Neuronal stem cell (in vitro differentiated cells): Measurements from ENCODE around the gene DLL3.

Experiments
- DNase-seq: peaks from one replicate; pipeline ENCODE4 v3.0.0-alpha.2; 2013; ENCODE audit warnings: low spot score
- H2AFZ ChIP-seq: one replicate; pipeline ENCODE4 v1.6.1; 2013; ENCODE audit warnings: mild to moderate bottlenecking, low read length, inconsistent platforms
- H2AK5ac ChIP-seq: 2 replicates; pipeline ENCODE4 v1.6.1; 2013; ENCODE audit warnings: low read depth, mild to moderate bottlenecking, inconsistent platforms, low read length, moderate library complexity, mixed read lengths
- H2BK120ac ChIP-seq: 2 replicates; pipeline ENCODE4 v1.6.1; 2013; ENCODE audit warnings: low read depth, mild to moderate bottlenecking, inconsistent platforms, low read length, moderate library complexity, mixed read lengths
- H2BK12ac ChIP-seq: one replicate; pipeline ENCODE4 v1.6.1; 2013; ENCODE audit warnings: low read length, inconsistent platforms
- H2BK15ac ChIP-seq: 2 replicates; pipeline ENCODE4 v1.6.1; 2013; ENCODE audit warnings: mild to moderate bottlenecking, low read length, inconsistent platforms, mixed read lengths
- H2BK5ac ChIP-seq: one replicate; pipeline ENCODE4 v1.6.1; 2013; ENCODE audit warnings: inconsistent platforms, mild to moderate bottlenecking, low read length, moderate library complexity
- H3K14ac ChIP-seq: one replicate; pipeline ENCODE4 v1.6.1; 2013; ENCODE audit warnings: low read length, inconsistent platforms
- H3K18ac ChIP-seq: 2 replicates; pipeline ENCODE4 v1.6.1; 2013; ENCODE audit warnings: low read length, inconsistent platforms
- H3K23ac ChIP-seq: 2 replicates; pipeline ENCODE4 v1.6.1; 2013; ENCODE audit warnings: low read depth, mild to moderate bottlenecking, mixed read lengths, low read length, inconsistent platforms; ENCODE audit not compliant: poor library complexity
- H3K27ac ChIP-seq: replicated peaks from 3 replicates; pipeline ENCODE4 v1.5.1; 2013; ENCODE audit warnings: low read length, inconsistent platforms
- H3K27me3 ChIP-seq, 3 experiments: 2 replicates each; pipeline ENCODE4 v1.6.1; 2013; ENCODE audit warnings: low read length in 3 of 3, mild to moderate bottlenecking in 2 of 3, inconsistent platforms in 1 of 3, low read depth in 1 of 3, mixed read lengths in 1 of 3, moderate library complexity in 1 of 3; ENCODE audit not compliant: control insufficient read depth in 3 of 3, insufficient read depth in 3 of 3
- H3K36me3 ChIP-seq, 2 donors: replicated peaks in 1 of 2; 2 replicates each; pipeline ENCODE4 v1.6.1; 2013; ENCODE audit warnings: low read length in 2 of 2; ENCODE audit not compliant: control insufficient read depth in 2 of 2, insufficient read depth in 2 of 2
- H3K4ac ChIP-seq: 2 replicates; pipeline ENCODE4 v1.6.1; 2013; ENCODE audit warnings: inconsistent platforms, mild to moderate bottlenecking, low read length, moderate library complexity
- H3K4me1 ChIP-seq, 2 donors: 1 replicate in 1 of 2; 2 replicates in 1 of 2; pipeline ENCODE4 v1.6.1; 2013; ENCODE audit warnings: low read length in 2 of 2, low read depth in 1 of 2; ENCODE audit not compliant: control insufficient read depth in 2 of 2, insufficient read depth in 1 of 2
- H3K4me2 ChIP-seq: one replicate; pipeline ENCODE4 v1.6.1; 2013; ENCODE audit warnings: mild to moderate bottlenecking, low read length, inconsistent platforms; ENCODE audit not compliant: insufficient read depth, poor library complexity, severe bottlenecking
- H3K4me3 ChIP-seq, 2 donors: 2 replicates each; pipeline ENCODE4 v1.5.1; 2013; ENCODE audit warnings: low read length in 2 of 2, mild to moderate bottlenecking in 2 of 2, inconsistent platforms in 1 of 2, moderate library complexity in 1 of 2
- H3K79me1 ChIP-seq: one replicate; pipeline ENCODE4 v1.6.1; 2013; ENCODE audit warnings: low read depth, mild to moderate bottlenecking, inconsistent platforms, low read length, moderate library complexity
- H3K9ac ChIP-seq: one replicate; pipeline ENCODE4 v1.6.1; 2013; ENCODE audit warnings: mild to moderate bottlenecking, low read depth, low read length, inconsistent platforms; ENCODE audit not compliant: poor library complexity
- H3K9me3 ChIP-seq, 2 donors: replicated peaks in 1 of 2; 2 replicates each; pipeline versions ENCODE3 to v1.6.1; 2013; ENCODE audit warnings: low read length in 2 of 2, mild to moderate bottlenecking in 2 of 2, inconsistent platforms in 1 of 2, low read depth in 1 of 2, mixed read lengths in 1 of 2, moderate library complexity in 1 of 2; ENCODE audit not compliant: control insufficient read depth in 2 of 2, insufficient read depth in 1 of 2
- H4K8ac ChIP-seq: one replicate; pipeline ENCODE4 v1.6.1; 2013; ENCODE audit warnings: low read depth, mild to moderate bottlenecking, inconsistent platforms, low read length, moderate library complexity
- H4K91ac ChIP-seq: one replicate; pipeline ENCODE4 v1.6.1; 2013; ENCODE audit warnings: low read length, low read depth, mild to moderate bottlenecking, inconsistent platforms; ENCODE audit not compliant: poor library complexity
- WGBS, 2 donors: extraction: QIAGEN DNeasy Blood & Tissue Kit; methylation state at CpG; one replicate each; pipeline ENCODE4 v1.1.7; 2013; ENCODE audit warnings: missing lambda C conversion rate in 2 of 2, mixed read lengths in 1 of 2; ENCODE audit not compliant: insufficient read length in 2 of 2, insufficient replicate concordance in 1 of 2; ENCODE audit errors: extremely low coverage in 2 of 2; 5-methylcytosine and 5-hydroxymethylcytosine counted together

Gene DLL3

DNA sequence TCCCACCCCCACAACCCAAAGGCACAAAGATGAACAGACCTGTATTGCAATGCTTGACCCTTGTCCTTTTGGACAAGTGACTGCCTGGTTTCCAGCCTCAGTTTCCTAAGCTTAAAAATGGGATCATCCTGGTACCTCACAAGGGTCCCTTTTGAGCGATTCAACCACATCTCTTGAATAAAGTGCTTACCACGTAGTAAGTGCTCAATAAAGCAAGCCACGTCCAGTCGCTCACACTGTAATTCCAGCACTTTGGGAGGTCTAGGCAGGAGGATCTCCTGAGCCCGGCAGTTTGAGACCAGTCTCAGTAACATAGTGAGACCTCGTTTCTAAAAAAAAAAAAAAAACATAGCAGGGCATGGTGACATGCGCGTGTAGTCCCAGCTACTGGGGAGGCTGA, 1.2 kb downstream of the DLL3 start:
- Histone ChIP-seq H2BK12ac (no peak overlapping the region), H3K79me1 (no peaks in the 10 kb centered on the region), H2BK15ac (no peak overlapping the region), H3K27ac (no peak overlapping the region), H4K91ac (no peak overlapping the region), H2AK5ac (no peak overlapping the region), H3K4me3 (no peak overlapping the region), H4K8ac (no peak overlapping the region), H2BK5ac (no peak overlapping the region), H3K14ac (no peak overlapping the region), H3K18ac (no peak overlapping the region), H3K36me3 (no peaks in the 10 kb centered on the region), H3K4me1 (peaks cover 7 to 9% of the 10 kb centered on the region in 2 donors), H3K27me3 (peaks cover 11 to 57% (median 40%) of the 10 kb centered on the region in 3 experiments), H3K4ac (no peak overlapping the region), H2BK120ac (no peak overlapping the region), H3K9me3 (peaks cover 0 to 4% of the 10 kb centered on the region in 2 donors), H3K23ac (no peak overlapping the region), H2AFZ (no peak overlapping the region), H3K4me2 (no peak overlapping the region), H3K9ac (no peak overlapping the region)
- DNase-seq, result no peak
- no CpG with 5 or more reads among the region's 8 CpGs for WGBS, 2 donors

DNA sequence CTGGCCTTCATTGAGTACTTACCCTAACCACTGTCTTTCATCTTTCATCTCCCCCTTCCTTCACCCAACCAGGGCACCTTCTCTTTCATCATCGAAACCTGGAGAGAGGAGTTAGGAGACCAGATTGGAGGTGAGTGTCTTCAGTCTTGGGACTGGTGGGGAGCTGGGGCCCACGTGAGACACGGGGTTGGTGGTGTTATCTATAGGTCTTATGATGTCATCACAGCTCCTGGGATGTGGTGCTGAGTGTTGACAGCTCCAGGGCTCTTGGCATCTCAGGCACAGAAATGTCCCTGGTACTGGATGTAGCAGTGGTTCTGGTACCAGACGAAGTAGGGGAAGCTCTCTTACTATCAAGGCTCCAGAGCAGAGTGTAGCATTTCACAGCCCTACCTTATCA, 1.8 kb downstream of the DLL3 start:
- Histone ChIP-seq H3K27ac (no peak overlapping the region), H2AK5ac (no peak overlapping the region), H3K4me1 (peaks cover 7 to 9% of the 10 kb centered on the region in 2 donors), H4K91ac (no peak overlapping the region), H3K4ac (no peak overlapping the region), H3K36me3 (no peaks in the 10 kb centered on the region), H4K8ac (no peak overlapping the region), H3K18ac (no peak overlapping the region), H3K4me3 (no peak overlapping the region), H2AFZ (no peak overlapping the region), H2BK12ac (no peak overlapping the region), H2BK15ac (no peak overlapping the region), H3K14ac (no peak overlapping the region), H3K9me3 (peaks cover 0 to 4% of the 10 kb centered on the region in 2 donors), H3K23ac (no peak overlapping the region), H2BK5ac (no peak overlapping the region), H3K4me2 (no peak overlapping the region), H3K27me3 (peaks cover 11 to 63% (median 46%) of the 10 kb centered on the region in 3 experiments), H3K79me1 (no peaks in the 10 kb centered on the region), H3K9ac (no peak overlapping the region), H2BK120ac (no peak overlapping the region)
- DNase-seq, result no peak
- WGBS, 2 donors, result no CpG with 5 or more reads among the region's 4 CpGs

DNA sequence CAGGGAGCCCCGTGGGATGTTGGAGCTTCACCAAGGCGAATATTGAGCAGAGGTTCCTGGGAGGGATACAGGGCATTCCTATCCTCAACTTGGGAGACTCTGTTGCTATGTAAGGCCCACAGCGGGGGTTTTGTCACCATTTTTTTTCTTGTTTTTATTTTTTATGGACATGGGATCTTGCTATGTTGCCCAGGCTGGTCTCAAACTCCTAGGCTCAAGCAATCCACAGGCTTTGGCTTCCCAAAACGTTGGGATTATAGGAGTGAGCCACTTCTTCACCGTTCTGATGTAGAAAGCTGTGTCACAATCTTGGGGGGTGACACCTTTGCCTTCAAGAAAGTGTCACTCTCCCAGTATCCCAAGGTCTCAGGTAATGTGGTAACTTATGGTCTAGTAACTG, 2.6 kb downstream of the DLL3 start:
- no peak overlapping the region for H3K4me2 ChIP-seq
- no peak overlapping the region for H2BK15ac ChIP-seq
- no peak overlapping the region for H3K23ac ChIP-seq
- H2BK120ac ChIP-seq, result no peak overlapping the region
- no peaks in the 10 kb centered on the region for H3K36me3 ChIP-seq
- no peak overlapping the region for H2BK12ac ChIP-seq
- no peaks in the 10 kb centered on the region for H3K79me1 ChIP-seq
- WGBS, 2 donors, result no CpG with 5 or more reads among the region's 5 CpGs
- H3K14ac ChIP-seq, result no peak overlapping the region
- H3K9ac ChIP-seq, result no peak overlapping the region
- no peak for DNase-seq
- no peak overlapping the region for H4K8ac ChIP-seq
- no peak overlapping the region for H2AFZ ChIP-seq
- peaks cover 7 to 9% of the 10 kb centered on the region in 2 donors for H3K4me1 ChIP-seq
- no peak overlapping the region for H3K27ac ChIP-seq
- no peak overlapping the region for H3K4ac ChIP-seq
- no peak overlapping the region for H4K91ac ChIP-seq
- no peak overlapping the region for H2AK5ac ChIP-seq
- no peak overlapping the region for H3K18ac ChIP-seq
- H3K27me3 ChIP-seq, result peaks cover 12 to 68% (median 51%) of the 10 kb centered on the region in 3 experiments
- H3K4me3 ChIP-seq, result no peak overlapping the region
- H3K9me3 ChIP-seq, result peaks cover 0 to 5% of the 10 kb centered on the region in 2 donors
- no peak overlapping the region for H2BK5ac ChIP-seq

DNA sequence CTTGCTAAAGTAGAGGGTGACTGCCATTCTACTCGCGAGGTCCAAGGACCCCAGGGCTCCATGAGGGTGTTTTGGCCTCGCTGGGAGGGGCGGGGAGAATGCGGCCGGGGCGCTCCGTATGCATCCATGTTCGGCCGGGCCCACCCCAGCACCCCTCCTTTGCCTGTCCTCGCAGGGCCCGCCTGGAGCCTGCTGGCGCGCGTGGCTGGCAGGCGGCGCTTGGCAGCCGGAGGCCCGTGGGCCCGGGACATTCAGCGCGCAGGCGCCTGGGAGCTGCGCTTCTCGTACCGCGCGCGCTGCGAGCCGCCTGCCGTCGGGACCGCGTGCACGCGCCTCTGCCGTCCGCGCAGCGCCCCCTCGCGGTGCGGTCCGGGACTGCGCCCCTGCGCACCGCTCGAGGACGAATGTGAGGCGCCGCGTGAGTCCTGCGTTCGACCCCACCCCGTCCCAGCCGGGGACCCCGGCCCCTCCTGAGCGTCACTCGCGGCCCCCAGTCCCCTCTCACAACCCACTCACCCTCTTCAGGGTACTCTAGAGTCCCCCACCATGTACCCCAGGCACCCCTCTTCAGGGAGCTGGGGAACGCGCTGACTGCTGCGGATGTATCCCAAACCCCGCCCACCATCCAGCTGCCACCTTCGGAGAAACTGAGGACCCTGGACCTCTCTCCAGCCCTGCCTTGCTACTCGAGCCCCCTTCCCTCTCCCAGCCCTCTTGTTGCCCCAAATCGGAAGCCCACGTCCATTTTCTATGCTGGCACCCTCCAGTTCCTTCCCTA, 4.1 kb downstream of the DLL3 start:
- Histone ChIP-seq H3K4ac (no peak overlapping the region), H2BK120ac (no peak overlapping the region), H3K14ac (no peak overlapping the region), H3K4me1 (peaks cover 7 to 9% of the 10 kb centered on the region in 2 donors), H3K9ac (no peak overlapping the region), H2BK12ac (no peak overlapping the region), H3K4me2 (no peak overlapping the region), H2BK5ac (no peak overlapping the region), H4K91ac (no peak overlapping the region), H2AFZ (peak overlapping the region; percentile 93), H3K79me1 (no peaks in the 10 kb centered on the region), H2AK5ac (peak overlapping the region; percentile 30), H3K4me3 (no peak overlapping the region), H3K9me3 (peaks cover 0 to 10% of the 10 kb centered on the region in 2 donors), H3K23ac (no peak overlapping the region), H3K27me3 (peaks cover 21 to 82% (median 63%) of the 10 kb centered on the region in 3 experiments), H3K18ac (peak overlapping the region; percentile 84), H4K8ac (no peak overlapping the region), H3K36me3 (no peaks in the 10 kb centered on the region), H2BK15ac (no peak overlapping the region), H3K27ac (no peak overlapping the region)
- no CpG with 5 or more reads among the region's 69 CpGs for WGBS, 2 donors
- peak; percentile 59 for DNase-seq
